8988T (cell line): Measurements from ENCODE around the gene TPM2.

Source experiments
- DNase-seq: peaks from one replicate; pipeline ENCODE4 v3.0.0; 2011

The TPM2 gene

GRCh38 chr9:35691757-35692301 lies 2.1 kb upstream of the TPM2 start:
- no peak for DNase-seq

GRCh38 chr9:35691334-35691650 lies 1.6 kb upstream of the TPM2 start:
- no peak for DNase-seq

- peak; percentile 75 for DNase-seq
Measured at GRCh38 chr9:35690614-35691333, 1.0 kb upstream of the TPM2 start.

GRCh38 chr9:35690294-35690613 lies 529 bp upstream of the TPM2 start:
- DNase-seq, result no peak

- DNase-seq, result no peak
Measured at GRCh38 chr9:35688558-35689541, 875 bp downstream of the TPM2 start.

- no peak for DNase-seq
Measured at GRCh38 chr9:35687972-35688557, 1.7 kb downstream of the TPM2 start.

GRCh38 chr9:35687306-35687705 lies 2.4 kb downstream of the TPM2 start:
- DNase-seq, result no peak

- DNase-seq, result no peak
Measured at GRCh38 chr9:35686222-35687203, 3.2 kb downstream of the TPM2 start.

- DNase-seq, result no peak
Measured at GRCh38 chr9:35685506-35685905, 4.2 kb downstream of the TPM2 start.

- DNase-seq, result no peak
Measured at GRCh38 chr9:35684921-35685320, 4.8 kb downstream of the TPM2 start.

GRCh38 chr9:35683323-35683722 lies 6.4 kb downstream of the TPM2 start:
- DNase-seq, result no peak

- DNase-seq, result no peak
Measured at GRCh38 chr9:35682520-35683315, 7.0 kb downstream of the TPM2 start.

- DNase-seq, result no peak
Measured at GRCh38 chr9:35682051-35682450, 7.7 kb downstream of the TPM2 start.

- no peak for DNase-seq
Measured at GRCh38 chr9:35681341-35682002, 8.3 kb downstream of the TPM2 start.

- no peak for DNase-seq
Measured at GRCh38 chr9:35680331-35681105, 9.2 kb downstream of the TPM2 start.

- DNase-seq, result no peak
Measured at GRCh38 chr9:35679766-35680330, 9.9 kb downstream of the TPM2 start.

- no peak for DNase-seq
Measured at GRCh38 chr9:35679091-35679490, 10.6 kb downstream of the TPM2 start.

GRCh38 chr9:35675732-35676392 lies 13.9 kb downstream of the TPM2 start:
- DNase-seq, result no peak

GRCh38 chr9:35675204-35675603 lies 14.5 kb downstream of the TPM2 start:
- DNase-seq, result no peak
